ENCODE results near the gene TAAR9.

TAAR9 gene

GRCh38 chr6:132537977-132538376 lies at the start of gene TAAR9:
TAAR9 (plus strand) TSS chr6:132538277; CDS start chr6:132538290, 13 bp downstream.
- Histone ChIP-seq H3K9ac (ENCODE audit: low read length) (no peak within 1 kb of the TSS), H2AFZ (ENCODE audit: low read depth, low read length) (no peak within 1 kb of the TSS), H3K4me1 (ENCODE audit: low read length) (no peaks in the 10 kb centered on the region), H3K9me3 (ENCODE audit: insufficient read depth, low read length) (no peaks in the 10 kb centered on the region), H3K4me3 (ENCODE audit: low read length) (no peak within 1 kb of the TSS), H3K27ac (ENCODE audit: low read length) (no peak within 1 kb of the TSS), H3K79me2 (ENCODE audit: low read length) (no peaks in the 10 kb centered on the region), H3K27me3 (ENCODE audit: low read depth, low read length) (peaks cover 4% of the 10 kb centered on the region; the same call in 1 of the 2 replicates), H3K36me3 (replicated peaks; ENCODE audit: low read depth, low read length) (no peaks in the 10 kb centered on the region), H3K4me2 (ENCODE audit: low read length) (no peak within 1 kb of the TSS), H4K20me1 (ENCODE audit: insufficient read depth, low read length) (no peaks in the 10 kb centered on the region)
- TF ChIP-seq CTCF (IDR thresholded peaks at IDR 0.05; ENCODE audit: low read depth, low read length) (no peak), EZH2phosphoT487 (IDR thresholded peaks at IDR 0.05; ENCODE audit: low read depth) (no peak)

GRCh38 chr6:132489376-132489775 lies 48.7 kb upstream of the TAAR9 start:
- Histone ChIP-seq H3K9me3 (ENCODE audit: insufficient read depth, low read length) (no peaks in the 10 kb centered on the region), H3K79me2 (ENCODE audit: low read length) (peaks cover 66% of the 10 kb centered on the region), H3K27me3 (ENCODE audit: low read depth, low read length) (no peaks in the 10 kb centered on the region), H3K4me1 (ENCODE audit: low read length) (peaks cover 41% of the 10 kb centered on the region), H3K27ac (ENCODE audit: low read length) (no peak overlapping the region), H3K9ac (ENCODE audit: low read length) (no peak overlapping the region), H3K4me2 (ENCODE audit: low read length) (no peak overlapping the region), H4K20me1 (ENCODE audit: insufficient read depth, low read length) (peaks cover 41% of the 10 kb centered on the region), H2AFZ (ENCODE audit: low read depth, low read length) (no peak overlapping the region), H3K4me3 (ENCODE audit: low read length) (no peak overlapping the region), H3K36me3 (replicated peaks; ENCODE audit: low read depth, low read length) (peaks cover 56% of the 10 kb centered on the region)
- TF ChIP-seq EZH2phosphoT487 (IDR thresholded peaks at IDR 0.05; ENCODE audit: low read depth) (no peak), CTCF (IDR thresholded peaks at IDR 0.05; ENCODE audit: low read depth, low read length) (no peak)

- Histone ChIP-seq H3K4me2 (ENCODE audit: low read length) (peak overlapping the region; percentile 83), H3K27ac (ENCODE audit: low read length) (no peak overlapping the region)
Observed at GRCh38 chr6:132490024-132490423, 48.1 kb upstream of the TAAR9 start.

More at GRCh38 chr6:132490024-132490423, 48.1 kb upstream of the TAAR9 start:
- no peaks in the 10 kb centered on the region for H3K27me3 ChIP-seq (ENCODE audit: low read depth, low read length)
- H3K79me2 ChIP-seq (ENCODE audit: low read length) = peaks cover 72% of the 10 kb centered on the region
- no peak overlapping the region for H2AFZ ChIP-seq (ENCODE audit: low read depth, low read length)
- no peaks in the 10 kb centered on the region for H3K9me3 ChIP-seq (ENCODE audit: insufficient read depth, low read length)
- H3K4me3 ChIP-seq (ENCODE audit: low read length) = peak overlapping the region; percentile 65
- H3K9ac ChIP-seq (ENCODE audit: low read length) = peak overlapping the region; percentile 43
- TF ChIP-seq CTCF (IDR thresholded peaks at IDR 0.05; ENCODE audit: low read depth, low read length) (no peak), EZH2phosphoT487 (IDR thresholded peaks at IDR 0.05; ENCODE audit: low read depth) (no peak)
- H3K4me1 ChIP-seq (ENCODE audit: low read length) = peaks cover 44% of the 10 kb centered on the region
- H3K36me3 ChIP-seq (replicated peaks; ENCODE audit: low read depth, low read length) = peaks cover 60% of the 10 kb centered on the region
- peaks cover 35% of the 10 kb centered on the region; the same call in 1 of the 2 replicates for H4K20me1 ChIP-seq (ENCODE audit: insufficient read depth, low read length)
